ENCODE measurements around the gene TRIM47.

TRIM47 gene

DNA sequence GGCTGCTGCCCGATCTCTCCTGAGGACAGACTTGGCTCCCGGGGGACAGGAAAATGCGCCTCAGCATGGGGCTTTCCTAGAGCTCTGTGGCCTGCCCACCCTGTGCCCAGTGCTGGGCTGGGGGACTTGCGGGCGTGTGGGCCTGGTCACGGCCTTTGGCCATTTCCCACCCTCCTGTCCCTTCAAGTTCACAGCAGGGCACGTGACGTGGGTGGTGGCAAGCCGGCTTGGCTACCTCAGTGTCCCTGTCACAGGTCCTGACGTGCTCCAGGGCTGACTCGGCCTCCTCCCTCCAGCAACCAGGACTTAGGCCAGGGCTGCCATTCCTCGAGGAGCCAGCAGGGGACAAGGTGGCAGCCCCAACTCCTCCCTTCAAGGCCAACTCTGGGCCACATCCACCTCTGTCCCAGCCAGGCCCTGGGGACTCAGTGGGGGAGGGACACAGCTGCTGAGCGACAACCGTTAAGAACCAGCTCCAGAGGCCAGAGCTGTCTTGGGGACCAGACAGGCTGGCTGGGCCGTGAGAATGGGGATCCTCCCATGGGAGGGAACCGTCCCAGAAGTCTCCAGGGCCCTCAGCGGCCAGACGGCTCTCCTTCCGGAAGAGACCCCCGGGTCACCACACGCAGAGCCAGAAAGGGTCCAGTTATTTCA is 33.2 kb downstream of the TRIM47 start:
- peak; percentile 68 for DNase-seq

DNA sequence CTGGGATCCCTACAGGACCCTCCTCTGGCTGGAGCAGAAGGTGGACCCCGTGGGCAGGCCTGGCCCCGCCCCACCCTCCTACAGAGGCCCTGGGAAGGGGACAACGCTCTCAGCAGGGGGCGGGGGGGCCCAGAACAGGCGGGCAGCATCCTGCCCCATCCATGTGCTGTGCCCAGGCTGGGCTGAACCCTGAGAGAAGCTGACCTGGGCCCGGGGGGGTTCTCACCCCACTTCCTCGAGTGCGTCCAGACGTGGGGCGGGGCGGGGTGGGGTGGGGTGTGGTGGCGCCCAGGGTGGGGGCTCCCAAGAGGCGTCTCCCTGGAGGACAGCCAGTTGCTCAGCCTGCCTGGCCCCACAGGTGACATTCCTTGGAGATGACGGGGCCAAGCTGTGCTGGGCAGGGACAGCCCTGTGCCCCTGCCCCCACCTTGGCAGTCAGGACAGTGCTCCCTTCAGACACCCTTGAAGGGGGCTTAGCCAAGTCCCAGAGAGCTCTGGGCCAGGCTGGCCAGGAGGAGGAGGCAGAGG is 33.8 kb downstream of the TRIM47 start:
- DNase-seq, result peak; percentile 45

DNA sequence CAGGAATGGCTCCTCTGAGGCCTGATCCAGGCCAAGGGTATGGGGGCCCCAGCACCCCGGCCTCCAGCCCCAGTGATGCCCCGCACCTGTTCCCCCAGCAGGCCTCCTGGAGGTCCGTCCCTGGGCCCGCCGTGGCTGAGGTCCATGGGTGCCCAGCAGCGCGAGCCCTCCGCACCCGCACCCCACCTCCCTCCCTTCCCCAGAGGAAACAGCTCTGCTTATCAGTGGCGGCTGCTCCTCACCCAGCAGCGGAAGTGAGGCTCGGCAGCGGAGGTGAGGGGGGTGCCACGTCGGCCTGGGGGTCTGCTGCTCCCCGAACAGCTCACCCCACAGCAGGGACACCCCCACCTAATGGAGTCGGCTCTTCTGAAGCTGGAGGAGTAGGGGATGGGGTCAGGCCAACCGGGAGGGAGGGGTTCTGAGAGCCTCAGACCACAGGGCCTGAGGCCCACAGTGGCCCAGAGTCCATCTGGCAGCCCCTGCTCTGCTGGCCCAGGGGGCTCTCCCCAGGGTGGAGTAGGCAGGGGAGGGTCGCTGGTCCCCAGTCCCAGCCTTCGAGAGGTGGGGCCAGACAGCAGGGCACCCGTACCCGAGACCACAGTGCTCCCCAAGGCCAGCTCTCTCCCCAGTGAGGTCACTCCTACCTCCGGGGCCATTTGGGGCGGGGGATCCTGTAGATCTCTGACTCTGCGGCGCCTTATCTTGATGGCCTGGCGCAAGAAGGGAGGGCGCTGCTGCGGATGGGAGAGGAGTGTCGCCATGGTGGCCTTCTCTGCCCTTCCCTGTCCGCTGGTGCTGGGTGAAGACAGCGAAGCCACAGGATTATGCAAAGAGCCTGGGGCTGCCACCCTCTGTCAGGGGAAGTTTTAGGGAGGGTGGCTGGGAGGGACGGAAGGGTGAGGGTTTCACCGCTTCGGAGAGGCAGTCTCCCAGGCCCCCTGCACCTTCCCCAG is 34.5 kb downstream of the TRIM47 start, which contains the start of gene UNC13D:
TSS of gene UNC13D (minus strand) at position 828 of the 953 bp plus-strand sequence. CDS start at position 761, 67 bp downstream.
- peak; percentile 74 for DNase-seq

DNA sequence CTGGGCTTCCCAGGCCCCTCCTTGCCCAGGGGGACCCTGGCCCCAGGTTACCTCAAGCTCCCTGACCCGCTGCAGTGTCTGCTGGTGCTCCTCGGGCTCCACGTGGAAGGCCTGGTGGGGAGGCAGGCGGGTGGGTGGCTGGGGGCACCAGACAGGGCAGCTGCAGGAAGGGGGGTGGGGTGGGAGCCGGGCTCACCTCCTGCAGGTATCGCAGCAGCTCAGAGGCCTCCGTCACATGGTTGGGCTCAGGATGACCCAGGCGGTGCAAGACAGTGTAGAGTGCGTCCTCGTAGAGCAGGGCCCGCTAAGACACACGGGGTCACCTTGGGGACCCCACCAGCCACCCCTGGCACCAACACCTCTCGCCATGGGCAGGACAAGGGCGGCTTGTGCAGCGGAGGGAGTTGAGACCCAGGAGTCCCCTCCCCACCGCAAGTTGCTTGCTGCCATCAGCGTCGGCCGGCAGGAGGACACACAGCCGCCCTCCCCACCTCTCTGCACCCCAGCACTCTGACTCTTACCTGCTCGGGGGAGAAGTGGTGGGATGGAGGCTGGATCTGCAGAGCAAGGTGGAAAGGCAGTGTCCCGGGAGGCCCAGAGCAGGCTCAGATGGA is 35.3 kb downstream of the TRIM47 start:
- DNase-seq, result peak; percentile 37

DNA sequence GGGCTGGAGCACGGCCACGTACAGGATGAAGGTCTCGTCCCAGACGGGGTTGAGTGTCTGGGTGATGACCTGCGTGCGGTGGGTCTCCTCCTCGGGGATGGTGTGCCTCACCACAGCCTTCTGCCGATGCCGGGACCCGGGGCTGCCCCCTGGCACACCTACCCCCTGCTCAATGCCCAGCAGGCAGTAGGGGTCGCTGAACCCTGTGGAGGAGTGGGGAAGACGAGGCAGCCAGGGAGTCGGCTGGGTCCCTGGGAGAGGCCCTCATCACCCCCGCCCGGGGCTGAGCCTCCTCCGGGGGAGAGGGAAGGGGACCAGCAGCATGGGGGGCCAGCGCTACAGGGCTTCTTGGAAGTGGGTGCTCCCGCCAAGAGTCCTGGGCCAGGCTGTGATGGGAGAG is 36.0 kb downstream of the TRIM47 start:
- no peak for DNase-seq

DNA sequence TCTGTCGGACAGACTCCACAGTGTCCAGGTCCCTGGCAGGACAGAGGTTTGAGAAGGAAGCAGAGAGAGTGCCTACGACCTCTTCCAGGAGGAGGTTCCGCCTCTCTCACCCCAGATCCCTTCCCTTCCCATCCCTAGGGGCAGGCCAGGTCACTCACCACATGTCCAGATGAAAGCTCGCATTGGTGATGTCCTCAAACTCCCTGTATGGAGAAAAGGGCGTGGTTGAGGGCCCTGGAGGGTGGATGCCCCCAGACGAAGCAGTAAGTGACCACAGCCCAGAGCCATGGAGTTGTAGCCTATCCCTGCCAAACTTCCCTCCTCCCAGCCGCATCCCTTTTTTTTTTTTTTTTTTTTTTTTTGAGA is 37.6 kb downstream of the TRIM47 start:
- no peak for DNase-seq

DNA sequence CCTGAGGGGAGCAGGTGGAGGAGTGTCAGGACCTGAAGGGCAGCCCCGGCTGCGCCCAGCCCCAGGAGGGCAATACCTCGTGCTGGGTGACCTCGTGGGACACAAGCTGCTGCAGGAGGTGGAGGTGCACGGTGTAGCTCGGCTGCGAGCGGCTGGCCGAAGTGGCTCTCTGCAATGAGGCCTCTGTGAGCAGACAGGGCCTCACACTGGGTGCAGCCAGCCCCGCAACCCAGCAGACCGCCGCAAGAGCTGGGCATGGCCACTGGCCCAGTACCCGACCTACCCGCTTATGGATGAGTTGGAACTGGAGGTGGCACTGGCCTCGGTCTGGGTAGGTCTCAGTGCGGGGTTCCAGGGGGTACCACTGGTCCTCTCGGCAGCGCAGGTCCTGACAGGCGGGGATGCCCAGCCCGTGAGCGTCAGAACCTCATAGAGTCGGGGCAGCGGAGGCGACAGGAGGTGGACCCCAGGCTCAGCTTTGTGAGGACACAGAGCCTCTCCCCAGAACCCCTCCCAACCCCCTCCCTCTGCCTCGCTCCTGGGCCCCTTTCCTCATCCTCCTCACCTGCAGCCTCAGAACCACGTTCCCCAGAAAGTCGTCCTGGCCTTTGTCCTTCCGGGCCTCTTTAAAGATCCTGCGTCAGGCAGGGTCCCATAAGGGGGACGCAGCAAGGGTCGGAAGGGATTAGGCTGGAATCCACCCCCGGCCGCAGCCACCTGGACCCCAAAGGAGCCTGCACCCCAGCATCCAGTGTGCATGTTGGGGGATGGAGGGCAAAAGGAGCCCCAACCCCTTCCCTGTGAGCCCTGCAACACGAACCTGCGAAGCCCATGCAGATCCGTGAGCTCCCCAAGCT is 38.2 kb downstream of the TRIM47 start:
- DNase-seq, result no peak

DNA sequence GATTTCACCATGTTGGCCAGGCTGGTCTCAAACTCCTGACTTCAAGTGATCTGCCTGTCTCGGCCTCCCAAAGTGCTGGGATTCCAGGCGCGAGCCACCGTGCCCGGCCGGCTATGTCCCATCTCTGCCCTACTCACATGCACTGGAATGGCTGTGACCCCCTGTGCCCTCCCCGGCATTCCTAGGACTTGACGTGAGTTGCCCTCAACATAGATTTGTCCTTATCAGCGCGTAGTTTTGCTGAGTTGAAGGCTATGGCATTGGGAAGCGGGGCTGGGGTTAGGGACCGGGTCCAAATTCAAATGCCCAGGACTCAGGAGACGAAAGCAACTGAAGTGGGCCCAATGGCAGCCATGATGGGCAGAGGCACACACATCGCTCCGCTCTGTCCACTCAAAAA is 40.0 kb downstream of the TRIM47 start:
- no peak for DNase-seq

DNA sequence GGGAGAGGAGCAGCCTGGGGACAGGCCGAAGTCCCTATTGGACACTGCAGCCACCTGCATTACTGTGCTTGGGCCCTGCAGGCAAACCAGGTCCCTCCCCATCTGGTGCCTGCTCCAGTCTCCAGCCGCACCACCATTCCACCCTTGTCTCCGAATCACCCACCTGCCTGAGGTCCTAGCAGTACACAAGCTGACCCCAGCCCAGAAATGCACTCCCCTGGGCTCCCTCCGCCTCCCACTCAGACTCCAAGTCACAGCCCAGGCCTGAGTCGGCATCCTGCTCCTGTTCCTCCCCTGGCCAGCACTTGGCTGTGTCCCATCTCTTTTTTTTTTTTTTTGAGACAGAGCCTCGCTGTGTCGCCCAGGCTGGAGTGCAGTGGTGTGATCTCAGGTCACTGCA is 40.5 kb downstream of the TRIM47 start:
- DNase-seq, result no peak

DNA sequence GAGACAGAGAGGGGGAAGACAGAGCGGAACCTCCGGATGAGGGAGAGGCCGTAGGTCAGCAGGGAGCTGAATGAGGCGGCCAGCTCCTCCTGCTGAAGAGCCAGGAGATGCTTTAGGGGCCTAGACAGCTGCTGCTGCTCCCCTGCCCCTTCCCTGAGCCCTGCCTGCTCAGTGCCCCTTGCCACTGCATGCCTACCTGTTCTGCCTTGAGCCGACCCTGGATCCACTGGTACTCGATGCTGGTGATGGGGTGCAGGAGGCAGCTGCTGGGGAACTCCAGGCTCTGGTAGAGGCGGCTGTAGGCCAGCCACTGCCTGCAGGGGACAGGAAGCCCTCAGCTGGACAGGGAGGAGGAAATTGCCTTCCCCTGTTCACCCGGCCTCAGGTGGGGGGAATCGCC is 41.8 kb downstream of the TRIM47 start:
- no peak for DNase-seq

DNA sequence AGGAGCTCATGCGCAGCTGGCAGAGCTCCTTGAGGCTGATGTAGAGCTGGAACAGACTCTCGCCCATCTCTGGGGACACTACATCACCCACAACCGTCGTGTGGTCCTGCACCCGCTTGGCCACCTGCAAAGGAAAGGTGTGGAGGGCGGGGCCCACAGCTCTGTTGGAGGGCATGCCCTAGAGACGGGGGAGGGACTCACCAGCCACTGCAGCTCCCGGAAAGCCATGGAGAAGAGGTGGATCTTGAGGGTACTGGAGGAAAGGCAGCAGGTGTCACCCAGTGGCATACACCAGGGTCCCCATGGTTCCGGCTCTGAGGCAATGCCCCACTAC is 42.8 kb downstream of the TRIM47 start:
- no peak for DNase-seq

DNA sequence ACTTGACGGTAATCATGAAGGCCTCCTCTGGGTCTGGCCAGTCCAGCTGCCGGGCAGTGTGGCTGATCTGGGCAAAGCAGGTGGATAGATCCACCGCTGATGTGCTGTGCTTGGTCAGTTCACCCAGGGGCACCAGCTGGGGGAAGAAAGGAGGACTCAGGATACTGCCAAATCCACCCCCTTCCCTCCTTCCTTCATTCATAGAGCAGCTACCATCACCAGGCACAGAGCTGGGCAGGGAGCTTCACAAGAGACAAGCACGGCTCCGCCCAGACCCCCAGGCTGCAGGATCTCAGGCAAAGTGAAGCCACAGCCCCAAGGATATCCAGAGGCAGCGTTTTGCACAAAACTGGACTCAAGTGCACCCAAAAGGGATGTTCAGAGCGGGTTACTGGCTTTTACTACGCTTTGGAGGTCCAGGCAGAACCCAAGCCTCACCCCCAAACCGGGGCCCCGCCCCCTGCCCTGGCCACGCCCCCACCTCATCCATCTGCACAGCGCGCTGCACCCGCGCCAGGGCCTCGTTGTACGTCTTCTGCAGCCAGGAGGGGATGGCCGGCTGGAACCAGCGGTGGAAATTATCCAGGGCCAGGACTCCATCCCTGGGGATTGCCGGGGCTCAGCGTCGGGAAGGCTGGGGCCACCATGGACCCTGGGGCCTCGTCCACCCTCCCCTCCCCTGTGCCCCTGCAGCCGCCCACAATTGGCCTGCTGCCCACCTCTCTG is 43.3 kb downstream of the TRIM47 start:
- no peak for DNase-seq

DNA sequence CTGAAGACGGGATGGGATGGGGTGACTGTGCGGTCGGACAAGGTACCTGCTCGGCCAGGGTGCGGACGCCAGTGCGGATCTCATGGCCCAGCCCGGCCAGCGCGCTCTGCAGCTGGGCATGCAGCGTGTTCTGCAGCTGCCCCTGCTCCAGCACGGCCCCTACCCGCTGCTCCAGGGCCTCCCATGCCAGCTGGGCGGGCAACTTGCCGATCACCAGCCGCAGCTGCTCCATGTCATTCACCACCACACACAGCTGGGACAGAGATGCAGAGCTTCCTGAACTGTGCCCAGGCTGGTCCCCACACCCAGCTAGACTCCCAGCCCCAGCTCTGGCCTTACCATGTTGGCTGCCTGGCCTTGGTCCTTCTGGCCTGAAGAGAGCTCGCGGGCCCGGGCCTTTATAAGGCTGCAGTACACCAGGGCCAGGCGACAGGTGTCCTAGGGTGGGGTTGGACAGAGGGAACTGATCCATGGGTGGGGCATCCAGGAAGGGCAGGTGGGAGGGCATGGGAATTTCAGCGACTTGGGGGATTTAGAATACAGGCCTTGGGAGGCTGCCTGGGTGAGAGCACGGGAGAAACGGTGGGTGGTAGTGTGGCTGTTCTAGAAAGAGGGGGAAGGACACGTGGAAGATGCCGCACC is 44.0 kb downstream of the TRIM47 start:
- no peak for DNase-seq

DNA sequence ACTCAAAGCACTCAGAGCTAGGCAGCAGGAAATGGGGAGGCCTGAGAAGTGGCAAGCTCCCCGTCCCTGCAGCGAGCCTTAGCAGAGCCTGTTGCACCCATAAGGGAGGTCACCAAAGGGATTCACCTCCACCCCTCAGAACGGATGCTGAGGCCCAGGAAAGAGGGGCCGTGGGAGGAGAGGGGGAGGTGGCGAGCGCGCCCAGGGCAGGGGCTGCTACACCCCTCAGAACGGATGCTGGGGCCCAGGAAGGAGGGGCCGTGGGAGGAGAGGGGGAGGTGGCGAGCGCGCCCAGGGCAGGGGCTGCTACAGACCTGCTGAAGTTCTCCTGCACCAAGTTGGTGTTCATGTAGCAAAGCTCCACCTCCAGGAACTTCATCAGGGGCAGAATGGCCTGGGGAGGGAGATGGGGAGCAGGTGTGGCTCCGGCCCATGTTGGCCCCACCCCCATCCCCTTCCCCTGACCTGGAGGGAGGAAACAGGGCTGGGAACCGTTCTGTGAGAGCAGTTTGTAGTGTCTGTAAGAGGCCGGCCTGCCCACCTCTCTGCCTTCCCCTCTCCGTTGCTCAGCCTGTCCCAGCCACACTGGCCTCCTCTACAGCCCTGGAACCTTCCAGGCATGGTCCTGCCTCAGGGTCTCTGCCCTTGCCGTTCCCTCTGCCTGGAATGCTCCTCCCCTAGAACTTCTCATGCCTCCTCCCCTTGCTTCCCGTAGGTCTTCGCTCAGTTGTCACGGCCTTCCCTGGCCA is 45.6 kb downstream of the TRIM47 start:
- DNase-seq, result peak; percentile 53

DNA sequence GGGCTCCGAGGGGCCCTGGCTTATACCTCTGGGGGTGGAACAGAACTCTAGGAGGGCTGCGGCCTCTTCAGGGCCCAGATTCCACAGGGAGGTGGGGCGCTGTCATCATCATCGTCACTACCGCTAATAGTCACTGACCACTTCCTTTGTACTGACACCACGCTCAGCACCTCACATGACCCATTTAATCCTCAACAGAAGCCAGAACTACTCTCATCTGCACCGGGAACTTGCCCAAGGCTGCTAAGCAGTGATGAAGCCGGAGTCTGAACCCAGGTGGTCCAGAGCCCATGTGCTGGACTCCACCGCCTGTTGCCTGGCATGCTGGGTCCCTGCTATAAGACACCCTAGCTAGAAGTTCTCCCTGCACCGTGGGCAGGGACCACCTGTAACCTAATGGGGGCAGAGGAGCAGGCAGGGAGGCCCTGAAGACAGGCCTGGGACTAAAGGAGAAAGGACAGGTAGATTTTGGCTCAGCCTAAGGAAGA is 46.2 kb downstream of the TRIM47 start:
- peak; percentile 74 for DNase-seq

DNA sequence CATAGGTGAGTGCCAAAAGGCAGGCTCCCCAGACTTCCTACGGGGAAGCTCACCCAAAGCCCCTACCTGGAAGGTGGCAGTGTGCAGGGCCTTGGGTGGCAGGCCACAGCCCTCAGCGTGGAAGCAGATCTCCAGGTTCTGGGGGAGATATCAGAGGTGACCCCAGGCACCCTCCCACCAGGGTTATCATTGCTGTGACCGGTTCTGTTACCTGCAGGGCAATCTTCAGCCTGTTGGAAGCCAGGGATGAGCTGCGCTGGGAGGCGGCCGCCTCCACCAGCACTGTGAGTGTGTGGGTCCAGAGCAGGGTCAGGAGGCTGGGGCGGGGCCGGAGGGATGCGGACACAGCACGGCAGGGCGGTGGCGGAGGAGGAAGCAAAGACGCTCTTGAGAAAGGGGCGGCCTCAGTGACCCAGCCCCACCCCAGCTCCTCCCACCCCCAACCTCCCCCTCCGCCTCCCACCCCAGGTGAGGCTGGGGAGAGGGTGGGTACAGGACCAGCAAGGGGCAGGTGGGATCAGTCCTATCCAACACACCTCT is 47.3 kb downstream of the TRIM47 start:
- DNase-seq, result no peak

DNA sequence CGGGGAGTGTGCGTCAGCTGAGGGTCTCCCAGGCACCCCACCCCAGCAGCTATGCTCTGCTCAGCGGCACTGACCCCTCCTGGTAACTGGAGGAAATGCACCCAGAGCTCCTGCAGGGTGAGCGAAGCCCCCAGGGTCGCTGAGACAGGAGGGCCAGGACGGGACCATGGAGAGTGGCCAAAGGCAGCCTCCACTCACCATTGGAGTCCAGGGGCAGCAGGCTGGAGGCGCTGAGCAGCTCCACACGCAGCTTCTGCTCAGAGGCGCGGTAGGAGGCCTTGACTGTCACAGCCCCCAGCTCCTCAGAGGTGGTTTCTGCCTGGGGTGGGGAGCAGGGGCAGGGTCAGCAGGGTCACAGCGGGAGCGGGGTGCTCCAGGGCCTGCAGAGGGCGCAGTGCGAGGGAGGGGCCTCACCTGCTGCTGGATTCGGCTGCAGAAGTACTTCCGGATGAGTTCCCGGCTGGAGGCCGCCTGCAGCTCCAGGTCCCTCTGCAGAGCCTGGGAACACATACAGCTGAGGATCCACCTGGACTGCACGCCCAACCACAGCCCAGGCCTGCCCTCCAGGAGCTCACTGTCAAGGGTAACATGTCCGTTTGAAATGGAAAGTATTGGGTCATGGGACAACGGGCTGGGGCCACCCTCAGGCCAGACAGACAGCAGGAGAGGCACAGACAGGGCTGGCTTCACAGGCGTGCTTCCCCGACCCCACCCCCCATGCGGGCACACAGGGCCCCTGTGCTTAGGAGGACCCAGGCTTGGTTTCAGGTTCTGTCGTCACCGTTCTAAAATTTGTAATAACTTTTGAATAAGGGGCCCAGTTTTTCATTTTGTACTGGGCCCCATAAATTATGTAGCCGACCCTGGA is 48.0 kb downstream of the TRIM47 start:
- DNase-seq, result peak; percentile 29

DNA sequence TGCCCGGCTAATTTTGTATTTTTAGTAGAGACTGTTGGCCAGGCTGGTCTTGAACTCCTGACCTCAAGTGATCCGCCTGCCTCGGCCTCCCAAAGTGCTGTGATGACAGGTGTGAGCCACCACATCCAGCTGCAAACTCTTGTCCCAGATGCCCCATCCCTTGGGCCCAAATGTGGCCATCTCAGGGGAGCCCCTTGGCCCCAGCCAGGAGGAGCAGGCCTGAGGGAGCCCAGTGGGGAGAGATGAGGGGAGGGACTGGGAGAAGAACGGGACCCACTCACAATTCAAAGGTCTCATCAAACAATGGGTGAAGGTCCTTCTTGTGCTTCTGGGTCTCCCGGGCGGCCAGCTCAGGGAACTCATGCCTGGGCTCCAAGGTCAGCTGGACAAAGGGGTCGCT is 48.6 kb downstream of the TRIM47 start:
- no peak for DNase-seq

DNA sequence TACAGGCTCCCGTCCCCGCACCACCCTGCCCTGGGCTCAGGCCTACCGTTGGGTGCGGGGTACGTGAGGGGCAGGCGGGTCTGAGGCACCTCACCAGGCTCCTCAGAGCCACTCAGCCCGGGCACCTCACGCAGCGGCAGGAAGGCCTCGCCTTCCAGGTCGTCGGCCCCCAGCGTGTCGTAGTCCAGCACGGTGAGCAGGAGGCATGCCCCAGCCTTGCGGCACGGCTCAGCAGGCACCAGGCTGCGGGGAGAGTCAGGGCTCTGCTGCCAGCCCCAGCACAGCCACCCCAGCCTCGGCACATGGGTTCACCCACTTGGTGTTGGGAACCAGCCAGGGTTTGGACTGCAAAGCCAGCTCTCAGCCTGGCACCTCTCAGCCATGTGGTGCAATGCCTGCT is 49.6 kb downstream of the TRIM47 start:
- no peak for DNase-seq
